AG04450 (cell line): Measurements from ENCODE around the gene CD248. TPM values are rescaled to one million over a fixed set of nuclear protein-coding genes. Genes with fewer than 3 reads are reported as not detected.

Experiments
- CTCF ChIA-PET: fragments of 300-600, 350-600 bp; formaldehyde crosslinking; extraction: SDS; loops from one replicate; lab custom pipeline; 2022; ENCODE audit warnings: antibody characterized with exemption, inconsistent platforms; lab: Charles Lee
- POLR2A ChIA-PET: fragments of 350-600 bp; formaldehyde crosslinking; extraction: SDS; loops from one replicate; lab custom pipeline; 2021; ENCODE audit warnings: antibody characterized with exemption, inconsistent platforms; lab: Yijun Ruan, JAX
- DNase-seq: peaks from one replicate; pipeline ENCODE4 v3.0.0-alpha.2; 2011; ENCODE audit warnings: low read depth, low spot score
- H3K27ac ChIP-seq: one replicate; pipeline ENCODE4 v1.5.1; 2012; ENCODE audit warnings: low read depth, low read length, control low read depth
- H3K27me3 ChIP-seq: one replicate; pipeline ENCODE4 v1.6.0; 2012; ENCODE audit warnings: low read length; ENCODE audit not compliant: control insufficient read depth, insufficient read depth
- H3K4me3 ChIP-seq: 2 replicates; pipeline ENCODE4 v1.5.1; 2011; ENCODE audit warnings: mild to moderate bottlenecking, low read depth, low read length, control low read depth
- H3K9me3 ChIP-seq: 2 replicates; pipeline ENCODE4 v1.5.1; 2012; ENCODE audit warnings: low read length; ENCODE audit not compliant: control insufficient read depth, insufficient read depth
- polyA plus RNA-seq: library from polyadenylated mRNA; depleted of rRNA; stranded (reverse); fragments of >200 nt; gene quantifications from 2 replicates; pipeline ENCODE4 v1.2.3, GENCODE V29; 2011
- TF ChIP-seq, protein P1 (sequence below): IDR thresholded peaks from 2 replicates; pipeline ENCODE4 v1.5.1; 2011; ENCODE audit warnings: low read depth, low read length, control low read depth, inconsistent platforms

CD248 gene
- polyA plus RNA-seq, 1 experiment, result 105 TPM

DNA sequence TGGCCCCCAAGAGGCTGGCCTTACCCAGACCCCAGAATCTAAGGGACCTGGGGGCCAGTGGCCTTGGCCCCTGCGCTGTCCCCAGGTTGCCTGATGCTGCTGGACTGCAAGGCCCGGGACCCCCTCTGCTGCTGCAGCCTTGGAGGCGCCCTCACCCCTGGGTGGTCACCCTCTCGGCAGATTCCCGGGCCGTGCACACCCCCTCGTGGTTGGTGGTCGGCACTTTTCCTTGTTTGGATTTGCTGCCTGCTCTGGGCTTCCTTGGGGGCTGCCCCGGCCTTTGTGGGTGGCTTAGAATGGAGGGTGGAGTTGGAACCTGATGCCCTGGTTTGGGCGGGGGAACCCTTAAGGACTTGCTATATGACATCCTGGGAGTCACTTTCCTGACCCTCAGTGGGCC, 14.1 kb upstream of the CD248 start:
- TF ChIP-seq, protein P1, sequence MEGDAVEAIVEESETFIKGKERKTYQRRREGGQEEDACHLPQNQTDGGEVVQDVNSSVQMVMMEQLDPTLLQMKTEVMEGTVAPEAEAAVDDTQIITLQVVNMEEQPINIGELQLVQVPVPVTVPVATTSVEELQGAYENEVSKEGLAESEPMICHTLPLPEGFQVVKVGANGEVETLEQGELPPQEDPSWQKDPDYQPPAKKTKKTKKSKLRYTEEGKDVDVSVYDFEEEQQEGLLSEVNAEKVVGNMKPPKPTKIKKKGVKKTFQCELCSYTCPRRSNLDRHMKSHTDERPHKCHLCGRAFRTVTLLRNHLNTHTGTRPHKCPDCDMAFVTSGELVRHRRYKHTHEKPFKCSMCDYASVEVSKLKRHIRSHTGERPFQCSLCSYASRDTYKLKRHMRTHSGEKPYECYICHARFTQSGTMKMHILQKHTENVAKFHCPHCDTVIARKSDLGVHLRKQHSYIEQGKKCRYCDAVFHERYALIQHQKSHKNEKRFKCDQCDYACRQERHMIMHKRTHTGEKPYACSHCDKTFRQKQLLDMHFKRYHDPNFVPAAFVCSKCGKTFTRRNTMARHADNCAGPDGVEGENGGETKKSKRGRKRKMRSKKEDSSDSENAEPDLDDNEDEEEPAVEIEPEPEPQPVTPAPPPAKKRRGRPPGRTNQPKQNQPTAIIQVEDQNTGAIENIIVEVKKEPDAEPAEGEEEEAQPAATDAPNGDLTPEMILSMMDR, result no peak
- H3K27ac ChIP-seq, result no peak overlapping the region
- no peak for DNase-seq
- H3K4me3 ChIP-seq, result no peak overlapping the region
- H3K27me3 ChIP-seq, result no peaks in the 10 kb centered on the region
- ChIA-PET CTCF (interaction anchor here (6.0 kb wide), 1 partner anchor 18 kb away, joined by 62 read pairs; no protein-coding TSS in a partner anchor), POLR2A (interaction anchor here (2.2 to 2.6 kb wide), 2 partner anchors 14 to 18 kb away, joined by 11 to 12 read pairs; partner anchors contain the start of gene CD248)
- peaks cover 3% of the 10 kb centered on the region; the same call in 1 of the 2 replicates for H3K9me3 ChIP-seq

DNA sequence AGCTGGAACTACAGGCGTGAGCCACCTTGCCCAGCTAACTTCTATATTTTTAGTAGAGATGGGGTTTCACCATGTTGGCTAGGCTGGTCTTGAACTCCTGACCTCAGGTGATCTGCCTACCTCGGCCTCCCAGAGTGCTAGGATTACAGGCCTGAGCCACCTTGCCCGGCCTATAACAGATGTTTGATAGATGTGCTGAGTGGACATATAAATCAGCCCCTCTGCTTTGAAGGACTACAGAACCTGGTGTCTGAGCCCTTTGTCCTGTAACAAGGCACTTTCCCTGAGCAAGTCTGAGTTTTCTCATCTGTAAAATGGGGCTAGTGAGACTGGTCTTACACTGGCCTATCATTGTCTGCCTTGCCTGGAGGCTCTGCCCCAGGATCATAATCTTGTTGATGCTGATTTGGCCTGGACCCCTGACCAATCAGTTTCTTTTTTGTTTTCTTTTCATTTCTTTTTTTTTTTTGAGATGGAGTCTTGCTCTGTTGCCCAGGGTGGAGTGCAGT, 12.4 kb upstream of the CD248 start:
- Histone ChIP-seq H3K27me3 (no peaks in the 10 kb centered on the region), H3K9me3 (no peaks in the 10 kb centered on the region), H3K4me3 (no peak overlapping the region), H3K27ac (no peak overlapping the region)
- ChIA-PET POLR2A (interaction anchor here (0.8 to 2.6 kb wide), 3 partner anchors 12 to 17 kb away, joined by 10 to 18 read pairs (median 11); partner anchors contain the start of gene CD248), CTCF (interaction anchor here (0.7 to 6.0 kb wide), 6 partner anchors 11 to 635 kb away, joined by 3 to 62 read pairs (median 4); no protein-coding TSS in a partner anchor)
- TF ChIP-seq, protein P1, result no peak
- DNase-seq, result no peak

DNA sequence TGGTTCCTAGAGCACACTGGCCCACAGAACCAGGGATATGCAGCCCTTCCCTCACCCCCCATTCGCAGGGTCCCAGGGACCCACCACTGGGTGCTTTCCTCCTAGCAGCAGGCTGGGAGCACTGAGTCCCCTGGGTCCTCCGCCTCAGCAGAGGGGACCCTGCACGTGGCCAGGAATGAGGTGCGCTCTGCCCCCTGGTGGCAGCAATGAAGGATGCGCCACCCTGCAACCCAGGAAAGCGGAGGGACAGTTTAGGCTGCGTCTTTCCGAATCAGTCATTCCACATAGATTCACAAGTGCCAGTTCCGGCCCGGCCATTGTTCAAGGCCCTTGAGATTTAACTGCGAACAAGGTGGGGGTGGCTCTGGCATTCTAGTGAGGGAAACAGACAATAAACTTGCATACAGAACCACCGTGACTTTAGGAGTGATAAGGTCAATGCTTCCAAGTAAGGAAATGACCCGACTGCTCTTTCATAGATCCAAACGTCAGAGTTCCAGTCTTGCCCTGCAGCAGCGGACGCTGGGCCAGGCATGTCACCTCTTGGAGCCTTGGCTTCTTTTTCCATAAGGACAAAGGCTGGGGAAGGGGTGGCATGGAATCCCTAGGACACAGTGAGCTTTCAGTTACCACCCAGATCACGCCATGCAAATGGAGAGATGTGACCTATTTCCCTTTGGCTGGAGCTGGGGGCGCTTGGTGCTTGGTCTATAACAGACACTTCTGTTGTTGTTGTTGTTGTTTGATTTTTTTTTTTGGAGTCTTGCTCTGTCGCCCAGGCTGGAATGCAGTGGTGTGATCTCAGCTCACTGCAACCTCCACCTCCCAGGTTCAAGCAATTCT, 11.7 kb upstream of the CD248 start:
- CTCF ChIA-PET, result interaction anchor here (0.7 to 6.0 kb wide), 6 partner anchors 11 to 635 kb away, joined by 3 to 62 read pairs (median 4); no protein-coding TSS in a partner anchor
- no peaks in the 10 kb centered on the region for H3K9me3 ChIP-seq
- POLR2A ChIA-PET, result interaction anchor here (0.8 to 1.4 kb wide), 2 partner anchors 12 to 16 kb away, joined by 10 to 18 read pairs; partner anchors contain the start of gene CD248
- no peak overlapping the region for H3K4me3 ChIP-seq
- TF ChIP-seq, protein P1, result peak; percentile 94
- peak overlapping the region; percentile 89 for H3K27ac ChIP-seq
- no peaks in the 10 kb centered on the region for H3K27me3 ChIP-seq
- no peak for DNase-seq

DNA sequence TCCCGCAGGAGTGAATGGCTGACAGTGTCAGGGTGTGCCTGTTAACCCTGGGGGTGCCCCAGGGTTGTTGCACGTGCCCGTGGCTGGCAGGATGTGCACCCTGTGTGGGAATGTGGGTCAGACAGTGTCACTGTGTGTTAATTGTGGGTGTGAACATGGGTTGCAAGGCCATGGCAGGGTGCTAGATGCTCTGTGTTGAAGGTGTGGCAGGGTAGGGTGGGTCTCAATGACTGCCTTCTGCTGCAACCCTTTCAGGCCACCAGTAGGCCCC, 11.1 kb upstream of the CD248 start:
- no peak for DNase-seq
- ChIA-PET CTCF (no interaction called here), POLR2A (no interaction called here)
- TF ChIP-seq, protein P1, result no peak
- no peak overlapping the region for H3K4me3 ChIP-seq
- no peaks in the 10 kb centered on the region for H3K27me3 ChIP-seq
- H3K27ac ChIP-seq, result peak overlapping the region; percentile 89
- no peaks in the 10 kb centered on the region for H3K9me3 ChIP-seq
